Stimulated activated CD4-positive, alpha-beta T cell treated with anti-CD3 and anti-CD28 coated beads, TNF-alpha, amount 100 ng/mL, for 4 hours (primary cell): ENCODE results near the gene TENM3.
A peak's percentile ranks its signal among the peaks of the same experiment; 100 is the strongest.

Source experiments
- DNase-seq, 3 experiments: peaks; one replicate each; pipeline ENCODE4 v3.0.0-alpha.2; 2020; ENCODE audit warnings: low read depth in 3 of 3

Gene TENM3

DNA sequence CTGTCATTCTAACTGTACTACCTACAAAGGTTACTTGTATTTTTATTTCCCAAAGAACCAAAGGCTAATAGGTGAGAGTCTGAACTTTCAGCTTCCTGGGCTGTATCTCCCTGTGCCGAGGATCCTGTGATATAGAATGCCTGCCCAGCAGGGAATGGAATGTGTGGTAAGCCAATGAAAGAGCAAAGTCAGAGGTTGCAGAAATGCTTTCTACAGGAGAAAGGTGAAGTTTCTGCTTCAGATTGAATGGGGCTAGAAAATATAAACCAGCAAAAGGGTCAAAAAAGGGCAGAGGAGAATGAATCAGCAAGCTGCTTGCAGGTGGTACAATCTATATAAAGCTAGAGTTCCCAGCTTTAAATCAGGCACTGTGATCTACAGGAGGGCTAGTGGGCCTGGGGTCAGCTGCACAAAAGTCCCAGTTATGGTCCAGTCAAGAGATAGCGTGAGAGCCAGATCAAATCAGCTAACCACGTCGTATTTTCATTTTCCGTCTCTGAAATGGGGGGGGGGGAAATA, 527.9 kb downstream of the TENM3 start:
- DNase-seq: no peak

GRCh38 chr4:182775075-182775474, 531.9 kb downstream of the TENM3 start:
- no peak for DNase-seq

DNA sequence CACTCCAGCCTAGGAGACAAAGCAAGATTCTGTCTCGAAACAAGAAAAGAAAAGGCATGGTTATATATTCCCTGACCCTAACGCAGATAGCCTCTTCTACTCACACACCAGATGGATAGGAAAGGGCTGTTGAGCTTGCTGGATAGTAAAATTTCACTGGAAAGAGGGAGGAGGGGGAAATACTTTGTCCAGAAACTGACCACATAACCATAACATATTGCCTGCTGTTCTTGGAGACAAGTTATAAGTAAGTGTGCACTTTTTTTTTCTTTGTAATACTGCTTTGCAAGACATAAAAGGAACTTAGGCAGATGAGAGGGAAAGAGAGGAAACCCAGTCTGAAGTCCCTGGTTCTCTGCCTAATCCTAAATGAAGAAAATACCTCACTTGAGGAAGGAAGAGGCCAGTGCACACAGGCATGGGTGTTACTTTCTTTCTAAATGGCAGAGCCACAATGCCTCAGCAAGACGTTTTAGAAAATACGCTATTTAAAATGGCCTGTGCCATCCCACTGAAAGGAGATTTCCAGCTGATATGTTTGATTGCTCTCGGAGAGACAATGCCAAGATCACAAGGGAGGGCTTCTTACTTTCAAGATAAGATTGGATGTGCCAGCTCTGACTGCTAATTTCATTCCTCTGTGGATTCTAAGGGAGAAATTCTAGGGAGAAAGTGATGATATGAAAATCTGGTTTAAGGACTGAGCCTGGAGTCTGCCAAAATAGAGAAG, 533.3 kb downstream of the TENM3 start:
- DNase-seq: no peak

- DNase-seq: no peak
Measured at GRCh38 chr4:182778222-182778982, 535.2 kb downstream of the TENM3 start.

DNA sequence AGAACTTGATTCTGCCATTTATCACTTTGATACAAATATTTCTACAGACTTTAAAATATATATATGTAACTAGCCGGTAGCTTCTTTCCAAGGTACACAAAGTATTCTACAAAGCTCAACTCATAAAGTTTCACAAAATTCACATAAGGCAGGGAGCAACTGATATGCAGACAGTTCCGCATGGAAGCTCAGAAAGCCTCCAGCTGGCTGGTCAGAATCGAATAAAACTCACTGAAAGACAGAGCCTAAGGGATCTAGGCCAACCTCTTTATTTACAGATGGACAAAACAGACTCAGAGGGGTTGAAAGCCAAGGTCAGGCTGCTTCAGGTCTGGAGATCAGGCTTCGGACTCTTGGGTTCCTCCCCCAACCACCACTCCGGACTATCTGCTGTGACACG, 543.8 kb downstream of the TENM3 start:
- DNase-seq: no peak

DNA sequence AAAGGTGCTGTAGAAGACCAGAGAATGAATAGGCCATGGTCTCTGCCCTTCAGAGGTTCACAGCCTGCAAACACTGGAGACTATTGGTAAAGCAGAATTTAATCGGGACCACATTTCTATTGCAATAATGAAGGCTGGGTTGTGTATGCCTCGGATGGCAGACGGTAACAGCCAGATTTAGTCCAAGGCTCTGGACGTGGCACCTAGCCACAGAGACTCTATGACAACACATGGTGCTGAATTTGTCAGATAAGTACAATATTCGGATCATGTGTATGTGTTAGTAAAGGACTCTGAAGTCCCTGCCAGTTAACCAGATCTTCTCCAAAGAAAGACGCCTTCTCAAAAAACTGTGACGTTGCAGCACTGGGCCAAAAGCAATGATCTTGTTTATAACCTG, 545.0 kb downstream of the TENM3 start:
- no peak for DNase-seq

DNA sequence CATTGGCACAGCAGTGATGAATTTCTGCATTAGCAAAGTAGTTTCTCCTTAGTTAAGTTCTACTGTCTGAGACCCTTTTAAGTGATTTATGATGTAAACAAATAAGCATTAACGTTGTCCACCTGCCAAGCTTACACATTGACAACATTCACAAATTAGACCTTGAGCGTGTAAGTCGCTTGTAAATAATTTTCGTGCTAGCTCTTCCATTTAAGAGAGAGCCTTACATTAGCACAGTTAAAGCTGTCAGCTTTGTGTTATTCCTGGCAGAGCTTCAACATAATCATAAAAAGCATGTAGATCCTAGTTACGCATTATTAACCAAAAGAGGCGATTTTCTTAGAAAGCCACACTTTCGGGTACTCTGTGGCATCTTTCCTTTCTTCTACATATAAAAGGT, 546.3 kb downstream of the TENM3 start:
- DNase-seq: no peak

DNA sequence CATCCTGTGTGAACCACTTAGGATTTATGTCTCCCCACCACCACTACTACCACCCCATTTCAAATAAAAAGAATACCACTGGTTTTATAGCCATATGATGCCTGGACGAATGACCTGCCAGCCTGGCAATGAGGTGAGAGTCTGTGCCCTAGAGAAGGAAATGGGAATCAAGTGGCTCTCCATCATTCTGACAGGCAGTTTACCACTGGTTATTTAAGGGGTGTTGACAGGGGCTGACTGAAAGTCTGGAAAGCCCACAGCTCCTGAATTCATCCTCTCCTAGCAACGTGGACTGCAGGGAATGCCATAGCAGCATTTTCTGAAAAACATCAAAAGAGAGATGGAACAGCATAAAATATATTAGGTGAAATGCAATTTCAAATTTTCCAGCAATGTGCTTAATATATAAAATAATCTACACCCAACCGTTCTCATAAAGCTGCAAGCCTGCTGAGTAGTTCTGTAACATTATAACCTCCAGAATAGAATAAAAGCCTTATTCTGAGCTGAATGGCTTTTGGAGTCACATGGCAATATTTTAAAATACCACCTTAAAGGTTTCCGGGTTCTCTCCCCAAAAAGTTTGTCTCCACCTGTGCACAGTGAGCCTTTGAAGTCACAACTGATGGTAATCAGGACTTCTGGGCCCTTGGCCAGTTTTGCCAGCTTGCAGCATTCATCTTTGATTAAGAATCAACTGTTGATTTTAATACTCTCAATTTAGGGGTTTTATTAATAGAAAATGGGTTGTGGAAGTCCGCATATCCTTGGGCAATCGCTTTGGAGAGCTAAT, 552.4 kb downstream of the TENM3 start:
- no peak for DNase-seq

DNA sequence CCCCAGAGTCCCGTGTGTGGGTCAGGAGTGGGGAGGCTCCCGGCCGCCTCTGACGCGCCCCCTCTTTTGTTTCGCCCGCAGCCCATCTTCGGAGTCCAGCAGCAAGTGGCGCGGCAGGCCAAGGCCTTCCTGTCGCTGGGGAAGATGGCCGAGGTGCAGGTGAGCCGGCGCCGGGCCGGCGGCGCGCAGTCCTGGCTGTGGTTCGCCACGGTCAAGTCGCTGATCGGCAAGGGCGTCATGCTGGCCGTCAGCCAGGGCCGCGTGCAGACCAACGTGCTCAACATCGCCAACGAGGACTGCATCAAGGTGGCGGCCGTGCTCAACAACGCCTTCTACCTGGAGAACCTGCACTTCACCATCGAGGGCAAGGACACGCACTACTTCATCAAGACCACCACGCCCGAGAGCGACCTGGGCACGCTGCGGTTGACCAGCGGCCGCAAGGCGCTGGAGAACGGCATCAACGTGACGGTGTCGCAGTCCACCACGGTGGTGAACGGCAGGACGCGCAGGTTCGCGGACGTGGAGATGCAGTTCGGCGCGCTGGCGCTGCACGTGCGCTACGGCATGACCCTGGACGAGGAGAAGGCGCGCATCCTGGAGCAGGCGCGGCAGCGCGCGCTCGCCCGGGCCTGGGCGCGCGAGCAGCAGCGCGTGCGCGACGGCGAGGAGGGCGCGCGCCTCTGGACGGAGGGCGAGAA, 556.5 kb downstream of the TENM3 start:
- no peak for DNase-seq

GRCh38 chr4:182800216-182800515, 557.0 kb downstream of the TENM3 start:
- no peak for DNase-seq

DNA sequence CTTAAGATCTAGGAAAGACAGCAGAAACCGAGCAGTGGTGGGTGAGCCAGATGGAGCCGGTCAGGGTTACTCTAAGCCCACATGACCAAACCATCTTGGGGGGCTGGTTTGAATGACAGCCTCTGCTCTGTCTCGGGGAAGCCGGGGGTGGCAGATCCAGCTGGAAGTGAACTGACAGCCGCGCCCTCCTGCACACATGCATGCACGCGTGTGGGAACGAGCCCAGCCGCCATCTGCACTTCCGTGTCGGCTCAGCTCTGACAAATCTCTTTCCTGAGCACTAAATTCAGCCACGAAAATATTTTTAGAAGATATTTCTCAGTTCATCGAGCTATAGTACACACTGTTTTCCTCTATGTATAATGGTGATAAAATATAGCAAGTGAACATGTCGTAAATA, 558.4 kb downstream of the TENM3 start:
- no peak for DNase-seq

DNA sequence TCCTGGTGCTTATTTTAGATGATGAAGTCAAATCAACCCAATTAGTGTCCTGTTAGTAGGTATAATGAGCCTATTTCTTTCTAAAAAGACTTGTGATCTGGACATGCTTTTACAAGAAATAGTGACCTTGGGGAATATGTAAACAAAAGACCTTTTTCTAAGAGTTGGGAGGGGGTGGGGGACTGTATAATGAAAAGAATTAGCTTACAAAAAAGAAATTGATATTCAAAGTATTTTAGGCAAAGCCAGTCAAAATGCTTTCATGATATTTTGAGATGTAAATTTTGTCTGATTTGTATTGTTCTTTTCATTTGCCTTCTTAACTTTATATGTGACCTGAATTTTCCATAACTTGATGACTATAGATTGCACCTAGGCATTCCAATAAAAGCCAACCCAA, 559.4 kb downstream of the TENM3 start:
- DNase-seq: no peak

DNA sequence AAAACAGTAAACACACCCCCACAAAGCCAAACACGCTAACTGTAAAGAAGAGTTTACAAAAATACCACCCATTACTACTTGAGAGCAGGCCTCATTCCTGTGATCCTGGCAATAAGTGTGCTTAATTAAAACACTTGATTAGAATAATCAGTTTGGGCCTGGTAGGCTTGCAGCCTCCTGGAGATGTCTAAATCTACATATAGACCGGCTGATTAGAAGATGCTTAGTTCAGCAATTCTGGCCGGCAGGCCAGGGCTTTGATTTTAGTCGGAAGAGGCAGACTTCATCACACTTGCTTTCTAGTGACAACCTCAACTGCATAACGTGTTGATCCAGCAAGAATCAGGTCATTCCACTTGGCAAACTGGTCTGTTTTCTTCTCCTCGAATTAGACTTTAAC, 560.0 kb downstream of the TENM3 start:
- DNase-seq: no peak

DNA sequence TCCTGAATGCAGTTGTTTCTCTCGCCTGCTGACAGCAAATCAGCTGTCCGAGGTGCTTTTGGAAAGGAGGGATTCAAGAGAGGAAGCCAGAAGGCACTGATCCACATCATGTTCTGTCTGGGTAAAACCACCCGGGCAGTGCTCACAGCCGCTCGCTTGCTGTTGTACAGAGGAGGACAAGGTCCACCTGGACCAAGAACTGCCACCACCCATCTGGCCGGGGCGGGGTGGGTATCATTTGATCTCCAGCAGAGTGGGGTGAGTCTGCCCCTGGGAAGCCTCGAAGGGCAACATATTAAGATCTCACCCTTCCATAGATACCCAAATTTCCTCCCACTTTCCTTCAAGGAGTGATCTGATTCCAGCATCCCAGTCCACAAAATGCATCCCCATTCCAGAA, 560.9 kb downstream of the TENM3 start:
- DNase-seq: no peak

- DNase-seq: no peak
Measured at GRCh38 chr4:182805321-182805720, 562.1 kb downstream of the TENM3 start.

GRCh38 chr4:182805750-182806149, 562.5 kb downstream of the TENM3 start:
- DNase-seq: no peak

GRCh38 chr4:182806259-182807252, 563.4 kb downstream of the TENM3 start:
- peak; percentile 12 to 48 (median 31) for DNase-seq

- DNase-seq: no peak
Measured at GRCh38 chr4:182807346-182807745, 564.1 kb downstream of the TENM3 start.

DNA sequence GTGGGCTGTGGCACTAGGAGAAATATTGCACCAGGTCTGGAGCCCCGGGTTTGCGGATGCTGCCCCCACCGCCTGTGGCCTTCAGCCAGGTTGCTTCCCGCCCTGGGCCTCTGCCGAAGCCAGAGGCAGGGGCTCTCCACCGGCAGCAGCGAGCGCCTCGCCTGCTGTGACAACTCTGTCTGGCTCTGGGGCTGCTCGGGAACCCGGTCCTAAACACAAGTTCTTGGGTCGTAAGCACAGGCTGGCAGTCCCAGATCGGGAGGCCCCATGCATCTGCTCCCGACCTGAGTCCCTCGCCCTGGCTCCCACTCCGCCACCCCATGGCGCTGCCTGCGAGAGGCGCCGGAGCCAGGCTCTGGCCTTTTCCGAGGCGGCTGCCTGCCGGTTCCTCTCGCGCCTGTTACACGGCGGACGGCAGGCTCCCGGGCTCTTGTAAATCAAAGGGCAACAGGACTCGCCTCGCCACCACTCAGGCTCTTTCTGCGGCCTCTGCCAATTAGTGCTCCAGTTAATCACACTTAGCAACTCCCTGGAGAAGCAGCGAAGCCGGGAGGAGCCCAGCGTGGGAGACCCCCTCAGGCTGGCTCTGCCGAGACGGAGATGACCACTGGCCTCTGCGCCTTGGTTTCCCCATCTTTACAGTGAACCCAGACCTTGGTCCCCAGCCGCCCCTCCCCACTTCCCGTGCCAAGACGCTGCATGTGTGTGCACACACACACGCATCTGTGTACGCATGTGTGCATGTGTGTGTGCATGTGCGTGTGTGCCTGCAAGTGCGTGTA, 564.8 kb downstream of the TENM3 start:
- no peak for DNase-seq
